GM21576 (cell line): Measurements from ENCODE around the gene GLIS1.

Experiments used
- ATAC-seq: cut with Tn5 transposase; IDR thresholded peaks from one replicate; pipeline ENCODE4 v1.9.1; 2021; ENCODE audit warnings: mild to moderate bottlenecking, moderate library complexity; ENCODE audit not compliant: unreplicated experiment

Gene GLIS1

GRCh38 chr1:53600561-53600960 lies 138.4 kb downstream of the GLIS1 start:
- no peak for ATAC-seq

- no peak for ATAC-seq
Measured at GRCh38 chr1:53600001-53600400, 139.0 kb downstream of the GLIS1 start.

GRCh38 chr1:53599481-53599880 lies 139.5 kb downstream of the GLIS1 start:
- ATAC-seq: no peak

GRCh38 chr1:53598966-53599365 lies 140.0 kb downstream of the GLIS1 start:
- ATAC-seq: no peak

- ATAC-seq: no peak
Measured at GRCh38 chr1:53595906-53596305, 143.1 kb downstream of the GLIS1 start.

GRCh38 chr1:53594391-53595180 lies 144.4 kb downstream of the GLIS1 start:
- no peak for ATAC-seq

- ATAC-seq: no peak
Measured at GRCh38 chr1:53593758-53594380, 145.1 kb downstream of the GLIS1 start.

GRCh38 chr1:53592985-53593757 lies 145.8 kb downstream of the GLIS1 start:
- no peak for ATAC-seq

- ATAC-seq: no peak
Measured at GRCh38 chr1:53592521-53592982, 146.4 kb downstream of the GLIS1 start.

- ATAC-seq: no peak
Measured at GRCh38 chr1:53591924-53592323, 147.0 kb downstream of the GLIS1 start.

GRCh38 chr1:53590531-53591515 lies 148.1 kb downstream of the GLIS1 start:
- no peak for ATAC-seq

GRCh38 chr1:53590104-53590503 lies 148.9 kb downstream of the GLIS1 start:
- no peak for ATAC-seq

- no peak for ATAC-seq
Measured at GRCh38 chr1:53589043-53589887, 149.7 kb downstream of the GLIS1 start.

GRCh38 chr1:53588053-53588779 lies 150.7 kb downstream of the GLIS1 start:
- ATAC-seq: no peak

- ATAC-seq: no peak
Measured at GRCh38 chr1:53587252-53587988, 151.5 kb downstream of the GLIS1 start.

- no peak for ATAC-seq
Measured at GRCh38 chr1:53586765-53587164, 152.2 kb downstream of the GLIS1 start.

GRCh38 chr1:53585565-53585964 lies 153.4 kb downstream of the GLIS1 start:
- no peak for ATAC-seq

- ATAC-seq: no peak
Measured at GRCh38 chr1:53585129-53585528, 153.8 kb downstream of the GLIS1 start.
